Neural cell (in vitro differentiated cells): ENCODE measurements around the gene FAM53A. TPM values are rescaled to one million over a fixed set of nuclear protein-coding genes. Genes with fewer than 3 reads are reported as not detected.

Source experiments
- H2AFZ ChIP-seq: fragments of 200-600, 300-800 bp; sonication (generic), shearing (Covaris generic); 2 replicates; pipeline ENCODE4 v1.6.0; 2014; ENCODE audit warnings: low read depth, mild to moderate bottlenecking, antibody characterized with exemption, low read length, moderate library complexity
- H3F3A ChIP-seq: fragments of 200-600 bp; shearing (Covaris generic); 2 replicates; pipeline ENCODE4 v1.6.1; 2016; ENCODE audit warnings: mild to moderate bottlenecking, moderate library complexity, mixed read lengths, antibody characterized with exemption, low read length; ENCODE audit not compliant: insufficient read depth, poor library complexity, severe bottlenecking
- H3K27ac ChIP-seq: fragments of 200-600, 300-800 bp; sonication (generic), shearing (Covaris generic); 2 replicates; pipeline ENCODE4 v1.5.1; 2014; ENCODE audit warnings: mild to moderate bottlenecking, low read length, moderate library complexity
- H3K27me3 ChIP-seq: fragments of 300-800, 200-600 bp; sonication (generic), shearing (Covaris generic); 2 replicates; pipeline ENCODE4 v1.6.0; 2014; ENCODE audit warnings: mild to moderate bottlenecking, low read depth, low read length, moderate library complexity; ENCODE audit not compliant: insufficient read depth
- H3K36me3 ChIP-seq: fragments of 300-800, 200-600 bp; sonication (generic), shearing (Covaris generic); 2 replicates; pipeline ENCODE4 v1.5.1; 2014; ENCODE audit warnings: mild to moderate bottlenecking, antibody characterized with exemption, low read length, moderate library complexity; ENCODE audit not compliant: insufficient read depth
- H3K4me2 ChIP-seq: fragments of 300-800, 200-600 bp; sonication (generic), shearing (Covaris generic); 2 replicates; pipeline ENCODE4 v1.6.0; 2014; ENCODE audit warnings: mild to moderate bottlenecking, low read length
- H3K4me3 ChIP-seq: fragments of 300-800, 200-600 bp; sonication (generic), shearing (Covaris generic); 2 replicates; pipeline ENCODE4 v1.5.1; 2014; ENCODE audit warnings: mild to moderate bottlenecking, low read length, moderate library complexity
- H3K79me2 ChIP-seq: fragments of 200-600 bp; shearing (Covaris generic); replicated peaks from 2 replicates; pipeline ENCODE4 v1.6.0; 2014; ENCODE audit warnings: mild to moderate bottlenecking, low read length, moderate library complexity; ENCODE audit not compliant: insufficient read depth
- H3K9ac ChIP-seq: fragments of 300-800, 200-600 bp; sonication (generic), shearing (Covaris generic); 2 replicates; pipeline ENCODE4 v1.6.1; 2016; ENCODE audit warnings: mild to moderate bottlenecking, low read length, mixed read lengths
- H3K9me2 ChIP-seq: fragments of 200-600 bp; shearing (Covaris generic); 2 replicates; pipeline ENCODE4 v1.6.1; 2016; ENCODE audit warnings: mild to moderate bottlenecking, low read length, mixed read lengths; ENCODE audit not compliant: insufficient read depth
- H3K9me3 ChIP-seq: fragments of 200-600, 300-800 bp; sonication (generic), shearing (Covaris generic); 2 replicates; pipeline ENCODE4 v1.6.1; 2016; ENCODE audit warnings: mild to moderate bottlenecking, mixed run types, low read length, moderate library complexity, mixed read lengths
- H4K20me1 ChIP-seq: fragments of 200-600 bp; shearing (Covaris generic); 2 replicates; pipeline ENCODE4 v1.6.1; 2016; ENCODE audit warnings: mild to moderate bottlenecking, mixed run types; ENCODE audit not compliant: insufficient read depth
- CTCF ChIP-seq: fragments of 450-650 bp; IDR thresholded peaks from 2 replicates; pipeline ENCODE4 v1.5.1; 2014; ENCODE audit warnings: antibody characterized with exemption, mild to moderate bottlenecking, moderate library complexity; ENCODE audit not compliant: poor library complexity, severe bottlenecking
- EP300 ChIP-seq: fragments of 450-650 bp; conservative IDR thresholded peaks from 2 replicates; pipeline ENCODE4 v1.6.1; 2014; ENCODE audit warnings: antibody characterized with exemption, mild to moderate bottlenecking, moderate library complexity; ENCODE audit not compliant: poor library complexity, severe bottlenecking
- EZH2 ChIP-seq: fragments of 200-600, 300-800 bp; shearing (Covaris generic), sonication (generic); IDR thresholded peaks from 2 replicates; pipeline ENCODE4 v1.6.1; 2014; ENCODE audit warnings: antibody characterized with exemption, low read length, borderline replicate concordance, mild to moderate bottlenecking; ENCODE audit not compliant: insufficient read depth, poor library complexity, severe bottlenecking
- MXI1 ChIP-seq: fragments of 450-650 bp; conservative IDR thresholded peaks from 2 replicates; pipeline ENCODE4 v1.6.1; 2014; ENCODE audit warnings: antibody characterized with exemption, mild to moderate bottlenecking; ENCODE audit not compliant: poor library complexity, severe bottlenecking
- POLR2AphosphoS5 ChIP-seq: IDR thresholded peaks from 2 replicates; pipeline ENCODE4 v1.6.1; 2012
- RAD21 ChIP-seq: fragments of 450-650 bp; conservative IDR thresholded peaks from 2 replicates; pipeline ENCODE4 v1.6.1; 2014; ENCODE audit warnings: antibody characterized with exemption, mild to moderate bottlenecking, moderate library complexity
- SMC3 ChIP-seq: fragments of 450-650 bp; conservative IDR thresholded peaks from 2 replicates; pipeline ENCODE4 v1.6.1; 2014; ENCODE audit warnings: antibody characterized with exemption, mild to moderate bottlenecking, moderate library complexity; ENCODE audit not compliant: poor library complexity
- TAF1 ChIP-seq: IDR thresholded peaks from 2 replicates; pipeline ENCODE4 v1.6.1; 2012; ENCODE audit warnings: low read depth
- polyA plus RNA-seq: library from polyadenylated mRNA; depleted of rRNA; stranded (reverse); fragments of >200 nt; gene quantifications from 2 replicates; pipeline ENCODE4 v1.2.3, GENCODE V29; 2014
- TF ChIP-seq, protein P1 (sequence below): IDR thresholded peaks from 2 replicates; pipeline ENCODE4 v1.6.1; 2012; ENCODE audit warnings: borderline replicate concordance

Gene FAM53A
- polyA plus RNA-seq, 1 donor from 2014 or later, result not detected

GRCh38 chr4:1615786-1616556 lies 68.1 kb downstream of the FAM53A start:
- Histone ChIP-seq H3K9ac (no peak overlapping the region), H3K27me3 (no peaks in the 10 kb centered on the region), H2AFZ (no peak overlapping the region), H3K4me2 (no peak overlapping the region), H3K27ac (no peak overlapping the region), H3K4me3 (no peak overlapping the region), H3K9me2 (no peaks in the 10 kb centered on the region), H3F3A (no peaks in the 10 kb centered on the region), H4K20me1 (no peaks in the 10 kb centered on the region), H3K36me3 (no peaks in the 10 kb centered on the region), H3K9me3 (no peaks in the 10 kb centered on the region), H3K79me2 (no peaks in the 10 kb centered on the region)
- TF ChIP-seq TAF1 (no peak), RAD21 (no peak), CTCF (no peak), POLR2AphosphoS5 (no peak), EZH2 (no peak), MXI1 (no peak), EP300 (no peak), SMC3 (no peak)
- TF ChIP-seq, protein P1, sequence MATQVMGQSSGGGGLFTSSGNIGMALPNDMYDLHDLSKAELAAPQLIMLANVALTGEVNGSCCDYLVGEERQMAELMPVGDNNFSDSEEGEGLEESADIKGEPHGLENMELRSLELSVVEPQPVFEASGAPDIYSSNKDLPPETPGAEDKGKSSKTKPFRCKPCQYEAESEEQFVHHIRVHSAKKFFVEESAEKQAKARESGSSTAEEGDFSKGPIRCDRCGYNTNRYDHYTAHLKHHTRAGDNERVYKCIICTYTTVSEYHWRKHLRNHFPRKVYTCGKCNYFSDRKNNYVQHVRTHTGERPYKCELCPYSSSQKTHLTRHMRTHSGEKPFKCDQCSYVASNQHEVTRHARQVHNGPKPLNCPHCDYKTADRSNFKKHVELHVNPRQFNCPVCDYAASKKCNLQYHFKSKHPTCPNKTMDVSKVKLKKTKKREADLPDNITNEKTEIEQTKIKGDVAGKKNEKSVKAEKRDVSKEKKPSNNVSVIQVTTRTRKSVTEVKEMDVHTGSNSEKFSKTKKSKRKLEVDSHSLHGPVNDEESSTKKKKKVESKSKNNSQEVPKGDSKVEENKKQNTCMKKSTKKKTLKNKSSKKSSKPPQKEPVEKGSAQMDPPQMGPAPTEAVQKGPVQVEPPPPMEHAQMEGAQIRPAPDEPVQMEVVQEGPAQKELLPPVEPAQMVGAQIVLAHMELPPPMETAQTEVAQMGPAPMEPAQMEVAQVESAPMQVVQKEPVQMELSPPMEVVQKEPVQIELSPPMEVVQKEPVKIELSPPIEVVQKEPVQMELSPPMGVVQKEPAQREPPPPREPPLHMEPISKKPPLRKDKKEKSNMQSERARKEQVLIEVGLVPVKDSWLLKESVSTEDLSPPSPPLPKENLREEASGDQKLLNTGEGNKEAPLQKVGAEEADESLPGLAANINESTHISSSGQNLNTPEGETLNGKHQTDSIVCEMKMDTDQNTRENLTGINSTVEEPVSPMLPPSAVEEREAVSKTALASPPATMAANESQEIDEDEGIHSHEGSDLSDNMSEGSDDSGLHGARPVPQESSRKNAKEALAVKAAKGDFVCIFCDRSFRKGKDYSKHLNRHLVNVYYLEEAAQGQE, result no peak

DNA sequence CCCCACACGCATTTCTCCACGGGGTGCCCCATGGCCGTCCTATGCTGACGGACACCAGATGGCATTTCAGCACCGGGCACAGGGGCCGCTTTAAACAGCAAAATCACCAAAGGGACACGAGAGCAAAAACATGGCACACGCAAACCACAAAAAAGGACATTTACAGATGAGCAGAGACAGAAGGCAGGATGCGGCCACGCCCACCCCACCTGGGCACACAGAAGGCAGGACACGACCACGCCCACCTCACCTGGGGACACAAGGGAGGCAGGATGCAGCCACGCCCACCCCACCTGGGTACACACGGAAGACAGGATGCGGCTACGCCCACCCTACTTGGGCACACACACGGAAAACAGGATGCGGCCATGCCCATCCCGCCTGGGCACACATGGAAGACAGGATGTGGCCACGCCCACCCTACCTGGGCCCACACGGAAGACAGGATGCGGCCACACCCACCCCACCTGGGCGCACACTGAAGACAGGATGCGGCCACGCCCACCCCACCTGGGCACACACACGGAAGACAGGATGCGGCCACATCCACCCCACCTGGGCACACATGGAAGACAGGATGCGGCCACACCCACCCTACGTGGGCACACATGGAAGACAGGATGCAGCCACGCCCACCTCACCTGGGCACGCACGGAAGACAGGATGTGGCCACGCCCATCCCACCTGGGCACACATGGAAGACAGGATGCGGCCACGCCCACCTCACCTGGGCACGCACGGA lies 69.1 kb downstream of the FAM53A start:
- H3F3A ChIP-seq, result no peaks in the 10 kb centered on the region
- no peak overlapping the region for H3K4me3 ChIP-seq
- H3K36me3 ChIP-seq, result no peaks in the 10 kb centered on the region
- H3K9ac ChIP-seq, result no peak overlapping the region
- no peaks in the 10 kb centered on the region for H3K27me3 ChIP-seq
- H3K9me2 ChIP-seq, result no peaks in the 10 kb centered on the region
- H3K79me2 ChIP-seq, result no peaks in the 10 kb centered on the region
- no peak overlapping the region for H3K27ac ChIP-seq
- no peaks in the 10 kb centered on the region for H3K9me3 ChIP-seq
- H2AFZ ChIP-seq, result no peak overlapping the region
- TF ChIP-seq EZH2 (no peak), TAF1 (no peak), RAD21 (no peak), EP300 (no peak), SMC3 (no peak), MXI1 (no peak), POLR2AphosphoS5 (no peak), CTCF (no peak)
- TF ChIP-seq, protein P1, result no peak
- H4K20me1 ChIP-seq, result no peaks in the 10 kb centered on the region
- H3K4me2 ChIP-seq, result no peak overlapping the region
